PC-3 (cell line): ENCODE data around the gene RNF19B. TPM values are rescaled to one million over a fixed set of nuclear protein-coding genes. Genes with fewer than 3 reads are reported as not detected.
A peak's percentile ranks its signal among the peaks of the same experiment; 100 is the strongest.

Source experiments
- ATAC-seq: fragments of 200-7000 bp; cut with Tn5 transposase; 2 replicates; pipeline ENCODE4 v1.9.1; 2020; ENCODE audit warnings: mild to moderate bottlenecking, moderate library complexity
- BruUV-seq: library from RNA; stranded (reverse); fragments of 400-500 nt; replicated peaks from 2 replicates; lab custom pipeline; 2021; lab: Mats Ljungman, UMichigan
- CTCF ChIA-PET: fragments of 300-600 bp; sonication (Branson Sonifier 250); formaldehyde crosslinking; loops from one replicate; lab custom pipeline; 2022; ENCODE audit warnings: antibody characterized with exemption; lab: Charles Lee
- POLR2A ChIA-PET: fragments of 300-600 bp; sonication (Branson Sonifier 250); formaldehyde crosslinking; loops from one replicate; lab custom pipeline; 2022; ENCODE audit warnings: antibody characterized with exemption; ENCODE audit not compliant: unreplicated experiment; lab: Charles Lee
- DNase-seq: peaks from one replicate; pipeline ENCODE4 v3.0.0-alpha.2; 2015
- H2AFZ ChIP-seq: fragments of 300-600 bp; sonication (generic); 2 replicates; pipeline ENCODE4 v1.6.0; 2016; ENCODE audit warnings: antibody characterized with exemption, low read length
- H3F3A ChIP-seq: fragments of 300-600 bp; sonication (generic); one replicate; pipeline ENCODE4 v1.6.0; 2017; ENCODE audit warnings: antibody characterized with exemption, low read length, control low read depth, mild to moderate bottlenecking; ENCODE audit not compliant: unreplicated experiment
- H3K27ac ChIP-seq: fragments of 300-600 bp; sonication (generic); 2 replicates; pipeline ENCODE4 v1.5.1; 2016; ENCODE audit warnings: mild to moderate bottlenecking, low read length
- H3K27me3 ChIP-seq: fragments of 300-600 bp; sonication (generic); 2 replicates; pipeline ENCODE4 v1.6.1; 2016; ENCODE audit warnings: low read length, mixed read lengths
- H3K36me3 ChIP-seq: fragments of 300-600 bp; sonication (generic); 2 replicates; pipeline ENCODE4 v1.6.1; 2016; ENCODE audit warnings: low read depth, mixed run types, low read length, mixed read lengths
- H3K4me1 ChIP-seq: fragments of 300-600 bp; sonication (generic); 2 replicates; pipeline ENCODE4 v1.5.1; 2016; ENCODE audit warnings: low read length; ENCODE audit not compliant: insufficient read depth
- H3K4me2 ChIP-seq: fragments of 300-600 bp; sonication (generic); 2 replicates; pipeline ENCODE4 v1.6.0; 2016; ENCODE audit warnings: low read length
- H3K4me3 ChIP-seq: fragments of 300-600 bp; sonication (generic); 2 replicates; pipeline ENCODE4 v1.5.1; 2016; ENCODE audit warnings: mild to moderate bottlenecking, low read length, mixed read lengths
- H3K79me2 ChIP-seq: fragments of 300-600 bp; sonication (generic); 2 replicates; pipeline ENCODE4 v1.6.1; 2017; ENCODE audit warnings: low read length, mixed read lengths
- H3K9ac ChIP-seq: fragments of 300-600 bp; sonication (generic); 2 replicates; pipeline ENCODE4 v1.6.0; 2016; ENCODE audit warnings: mild to moderate bottlenecking, low read length
- H3K9me2 ChIP-seq: fragments of 300-600 bp; sonication (generic); replicated peaks from 2 replicates; pipeline ENCODE4 v1.6.1; 2016; ENCODE audit warnings: mixed run types, low read length, mixed read lengths
- H3K9me3 ChIP-seq: fragments of 300-600 bp; sonication (generic); 2 replicates; pipeline ENCODE4 v1.6.1; 2016; ENCODE audit warnings: low read length, mixed read lengths
- H4K20me1 ChIP-seq: fragments of 300-600 bp; sonication (generic); 2 replicates; pipeline ENCODE4 v1.6.1; 2016; ENCODE audit warnings: low read length, mixed read lengths
- CTCF ChIP-seq: fragments of 300-600 bp; sonication (generic); conservative IDR thresholded peaks from 2 replicates; pipeline ENCODE4 v1.5.1; 2017; ENCODE audit warnings: antibody characterized with exemption, low read depth, mild to moderate bottlenecking, low read length
- EZH2 ChIP-seq: fragments of 300-600 bp; sonication (generic); IDR thresholded peaks from one replicate; pipeline ENCODE4 v1.6.1; 2017; ENCODE audit warnings: antibody characterized with exemption, mild to moderate bottlenecking, low read length; ENCODE audit not compliant: unreplicated experiment
- EZH2phosphoT487 ChIP-seq: fragments of 300-600 bp; sonication (generic); IDR thresholded peaks from 2 replicates; pipeline ENCODE4 v1.6.1; 2018; ENCODE audit warnings: mild to moderate bottlenecking, antibody characterized with exemption, low read length, borderline replicate concordance
- intact Hi-C: fragments of 100-400 bp; cut with micrococcal nuclease; formaldehyde crosslinking; loops from 2 replicates; pipeline ENCODE4 v1.9.0; 2023
- total RNA-seq: library from RNA; depleted of rRNA; stranded (reverse); fragments of >200 nt; gene quantifications from 2 replicates; pipeline ENCODE4 v1.2.3, GENCODE V29; 2014

RNF19B gene
- total RNA-seq, 1 experiment from 2014 or later, result 17.9 TPM

GRCh38 chr1:32894019-32894600, 70.5 kb downstream of the RNF19B start:
- Histone ChIP-seq H3K4me2 (peak overlapping the region; percentile 83; the same call in 1 of the 2 replicates), H3K9me3 (no peaks in the 10 kb centered on the region), H3K4me1 (no peaks in the 10 kb centered on the region), H3F3A (no peaks in the 10 kb centered on the region), H4K20me1 (no peaks in the 10 kb centered on the region), H3K27ac (no peak overlapping the region), H2AFZ (no peak overlapping the region), H3K9ac (no peak overlapping the region), H3K79me2 (no peaks in the 10 kb centered on the region), H3K4me3 (no peak overlapping the region; the same call in 1 of the 2 replicates), H3K36me3 (no peaks in the 10 kb centered on the region), H3K27me3 (no peaks in the 10 kb centered on the region), H3K9me2 (no peaks in the 10 kb centered on the region)
- DNase-seq (no peak), ATAC-seq (no peak)
- BruUV-seq, result no TSS peak
- ChIA-PET POLR2A (no interaction called here), CTCF (no interaction called here)
- TF ChIP-seq EZH2 (no peak), CTCF (no peak), EZH2phosphoT487 (no peak)
- intact Hi-C loops, result no loop called here

DNA sequence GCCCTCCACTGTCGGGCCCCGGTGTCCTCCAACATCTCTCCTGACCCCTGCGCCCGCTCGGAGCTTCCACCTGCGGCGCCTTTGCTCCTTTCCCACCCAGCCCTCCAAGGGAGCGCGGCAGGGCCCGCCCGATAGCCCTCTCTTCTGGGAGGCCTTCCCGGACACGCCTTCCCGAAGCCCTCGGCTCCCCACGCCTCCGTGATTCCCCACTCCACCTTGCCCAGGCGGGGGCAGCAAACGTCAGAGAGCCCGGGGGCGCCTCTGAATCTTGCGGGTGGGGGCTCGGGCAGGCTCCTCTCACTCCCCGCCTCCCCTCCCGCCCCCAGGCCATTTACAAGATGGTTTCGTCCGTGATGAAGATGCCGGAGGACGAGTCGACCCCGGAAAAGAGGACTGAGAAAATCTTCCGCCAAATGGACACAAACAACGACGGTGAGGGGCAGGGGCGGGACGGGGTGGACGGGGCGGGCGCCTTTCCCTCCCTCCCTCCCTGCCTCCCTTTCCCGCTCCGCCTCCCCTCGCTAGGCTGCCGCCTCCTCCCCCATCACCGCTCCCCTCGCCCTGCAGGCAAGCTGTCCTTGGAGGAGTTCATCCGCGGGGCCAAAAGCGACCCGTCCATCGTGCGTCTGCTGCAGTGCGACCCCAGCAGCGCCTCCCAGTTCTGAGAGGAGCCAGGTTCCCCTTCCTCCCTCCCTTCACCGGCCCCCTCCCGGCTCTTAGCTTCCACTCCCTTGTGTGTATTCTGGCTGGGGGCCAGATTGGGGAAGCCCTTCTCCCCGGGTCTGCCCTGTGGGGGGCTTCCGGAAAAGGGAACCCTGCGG, 71.2 kb downstream of the RNF19B start:
- no peak for DNase-seq
- intact Hi-C loops, result no loop called here
- no peak overlapping the region for H3K9ac ChIP-seq

More for the DNA sequence above, 71.2 kb downstream of the RNF19B start:
- no peaks in the 10 kb centered on the region for H3K27me3 ChIP-seq
- H3K4me2 ChIP-seq, result peak overlapping the region; percentile 83
- H2AFZ ChIP-seq, result peak overlapping the region; percentile 55
- no peaks in the 10 kb centered on the region for H3K36me3 ChIP-seq
- BruUV-seq, result no TSS peak
- ATAC-seq, result peak; percentile 66
- peak overlapping the region; percentile 52; the same call in 1 of the 2 replicates for H3K4me3 ChIP-seq
- no peaks in the 10 kb centered on the region for H3K79me2 ChIP-seq
- ChIA-PET CTCF (no interaction called here), POLR2A (no interaction called here)
- no peaks in the 10 kb centered on the region for H3K9me3 ChIP-seq
- H3K27ac ChIP-seq, result no peak overlapping the region
- H3K9me2 ChIP-seq, result no peaks in the 10 kb centered on the region
- H3K4me1 ChIP-seq, result no peaks in the 10 kb centered on the region
- H4K20me1 ChIP-seq, result no peaks in the 10 kb centered on the region
- no peaks in the 10 kb centered on the region for H3F3A ChIP-seq
- no peak for TF ChIP-seq EZH2phosphoT487
- peak; percentile 24; the same call in 1 of the 2 replicates for TF ChIP-seq CTCF
